HL-60 (cell line): ENCODE data around the gene PEF1.

Experiments used
- DNase-seq, 2 experiments: peaks; one replicate each; pipeline ENCODE4 v3.0.0-alpha.2; 2010 to 2020; ENCODE audit warnings: low read depth in 1 of 2, low spot score in 1 of 2
- H3K27ac ChIP-seq: fragments of 250-450 bp; sonication (Bioruptor Pico); replicated peaks from 2 replicates; pipeline ENCODE4 v1.5.1; 2020; ENCODE audit warnings: mild to moderate bottlenecking, moderate library complexity
- H3K27me3 ChIP-seq: fragments of 250-450 bp; sonication (Bioruptor Pico); 2 replicates; pipeline ENCODE4 v1.5.1; 2021; ENCODE audit warnings: mild to moderate bottlenecking, moderate library complexity; ENCODE audit not compliant: insufficient read depth, poor library complexity, severe bottlenecking
- H3K4me3 ChIP-seq: replicated peaks from 2 replicates; pipeline ENCODE4 v1.5.1; 2011; ENCODE audit warnings: mild to moderate bottlenecking, control low read depth, low read length; ENCODE audit not compliant: insufficient read depth
- GABPA ChIP-seq: IDR thresholded peaks from 2 replicates; pipeline ENCODE4 v1.6.1; 2012; ENCODE audit warnings: low read depth
- POLR2AphosphoS5 ChIP-seq: IDR thresholded peaks from 2 replicates; pipeline ENCODE4 v1.6.1; 2012; ENCODE audit warnings: low read depth
- REST ChIP-seq: IDR thresholded peaks from 2 replicates; pipeline ENCODE4 v1.6.1; 2012; ENCODE audit warnings: low read depth; ENCODE audit not compliant: insufficient replicate concordance
- SPI1 ChIP-seq: IDR thresholded peaks from 2 replicates; pipeline ENCODE4 v1.6.1; 2012; ENCODE audit warnings: low read depth, mild to moderate bottlenecking, borderline replicate concordance
- TF ChIP-seq, protein P1 (sequence below): IDR thresholded peaks from one replicate; pipeline ENCODE4 v1.5.1; 2011; ENCODE audit warnings: low read length, control low read depth, inconsistent platforms; ENCODE audit not compliant: insufficient read depth

The PEF1 gene

DNA sequence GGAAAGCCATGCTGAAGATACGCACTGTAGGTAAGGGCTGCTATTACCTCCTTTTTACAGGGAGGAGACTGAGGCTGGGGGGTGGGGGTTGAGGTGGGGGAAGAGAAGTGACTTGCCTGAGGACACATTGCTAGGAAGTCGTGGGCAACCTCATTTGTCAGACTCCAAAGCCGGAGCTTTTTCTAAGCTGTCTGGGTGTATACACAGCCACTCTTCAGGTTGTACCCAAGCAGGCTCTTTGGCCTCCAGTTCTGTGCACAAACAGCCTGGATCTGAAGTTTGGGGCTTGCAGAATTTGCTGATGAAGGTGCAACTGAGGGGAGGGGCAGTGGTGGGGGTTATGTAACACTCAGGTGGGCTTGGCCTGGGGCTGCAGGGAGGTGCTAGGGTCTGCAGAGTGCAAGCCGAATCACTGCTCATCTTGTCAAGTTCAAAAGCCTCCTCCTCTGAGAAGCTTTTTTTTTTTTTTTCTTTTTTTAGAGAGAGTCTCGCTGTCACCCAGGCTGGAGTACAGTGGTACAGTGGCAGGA lies 51.5 kb downstream of the PEF1 start:
- TF ChIP-seq SPI1, result no peak
- no peak for TF ChIP-seq POLR2AphosphoS5
- TF ChIP-seq REST, result no peak
- TF ChIP-seq, protein P1, sequence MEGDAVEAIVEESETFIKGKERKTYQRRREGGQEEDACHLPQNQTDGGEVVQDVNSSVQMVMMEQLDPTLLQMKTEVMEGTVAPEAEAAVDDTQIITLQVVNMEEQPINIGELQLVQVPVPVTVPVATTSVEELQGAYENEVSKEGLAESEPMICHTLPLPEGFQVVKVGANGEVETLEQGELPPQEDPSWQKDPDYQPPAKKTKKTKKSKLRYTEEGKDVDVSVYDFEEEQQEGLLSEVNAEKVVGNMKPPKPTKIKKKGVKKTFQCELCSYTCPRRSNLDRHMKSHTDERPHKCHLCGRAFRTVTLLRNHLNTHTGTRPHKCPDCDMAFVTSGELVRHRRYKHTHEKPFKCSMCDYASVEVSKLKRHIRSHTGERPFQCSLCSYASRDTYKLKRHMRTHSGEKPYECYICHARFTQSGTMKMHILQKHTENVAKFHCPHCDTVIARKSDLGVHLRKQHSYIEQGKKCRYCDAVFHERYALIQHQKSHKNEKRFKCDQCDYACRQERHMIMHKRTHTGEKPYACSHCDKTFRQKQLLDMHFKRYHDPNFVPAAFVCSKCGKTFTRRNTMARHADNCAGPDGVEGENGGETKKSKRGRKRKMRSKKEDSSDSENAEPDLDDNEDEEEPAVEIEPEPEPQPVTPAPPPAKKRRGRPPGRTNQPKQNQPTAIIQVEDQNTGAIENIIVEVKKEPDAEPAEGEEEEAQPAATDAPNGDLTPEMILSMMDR, result no peak
- TF ChIP-seq GABPA, result no peak
- no peak for DNase-seq
- H3K4me3 ChIP-seq, result no peak overlapping the region
- H3K27ac ChIP-seq, result no peak overlapping the region
- H3K27me3 ChIP-seq, result no peaks in the 10 kb centered on the region

DNA sequence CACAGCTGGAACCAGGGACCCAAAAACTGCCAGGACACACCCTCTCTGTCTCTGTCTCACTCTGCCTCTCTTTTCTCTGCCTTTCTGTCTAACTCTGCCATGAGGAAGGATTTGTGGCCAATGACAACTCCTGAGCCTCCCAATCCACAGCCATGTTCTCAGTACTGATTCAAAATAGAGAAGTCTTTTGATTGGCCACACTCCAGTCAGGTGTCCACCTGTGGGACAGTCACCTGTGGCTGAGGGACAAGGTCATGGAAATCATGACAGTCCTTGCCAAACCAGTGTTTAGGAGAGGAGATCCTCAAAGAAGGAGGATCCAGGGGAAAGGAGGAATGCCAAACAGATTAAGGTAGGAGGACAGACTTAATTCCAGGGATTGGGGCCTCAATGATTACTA lies 52.5 kb downstream of the PEF1 start:
- no peak overlapping the region for H3K4me3 ChIP-seq
- TF ChIP-seq GABPA, result no peak
- TF ChIP-seq POLR2AphosphoS5, result no peak
- no peak for TF ChIP-seq SPI1
- no peak for TF ChIP-seq REST
- TF ChIP-seq, protein P1, result no peak
- H3K27me3 ChIP-seq, result no peaks in the 10 kb centered on the region
- DNase-seq, result no peak
- no peak overlapping the region for H3K27ac ChIP-seq

- TF ChIP-seq SPI1, result no peak
- TF ChIP-seq, protein P1, result no peak
- no peak for TF ChIP-seq POLR2AphosphoS5
- TF ChIP-seq GABPA, result no peak
- no peak for TF ChIP-seq REST
- H3K27ac ChIP-seq, result no peak overlapping the region
- no peak overlapping the region for H3K4me3 ChIP-seq
- no peak for DNase-seq
- no peaks in the 10 kb centered on the region for H3K27me3 ChIP-seq
These were observed 53.1 kb downstream of the PEF1 start for GRCh38 chr1:31591425-31592093.
